Measurements from ENCODE around the gene IFNL2.
A peak's percentile ranks its signal among the peaks of the same experiment; 100 is the strongest.
"Not testable (repeated sequence)": the region's sequence is repeated elsewhere in the genome, so short reads cannot be mapped to it uniquely, and the experiment has no call there.

Gene IFNL2

GRCh38 chr19:39304701-39305571 lies 36.7 kb downstream of the IFNL2 start:
- Histone ChIP-seq H3K27me3 (ENCODE audit: insufficient read depth, low read depth, severe bottlenecking) (no peaks in the 10 kb centered on the region), H3K9me3 (ENCODE audit: severe bottlenecking) (no peaks in the 10 kb centered on the region), H3K27ac (no peak overlapping the region), H3K4me3 (ENCODE audit: low read depth, low read length) (no peak overlapping the region), H3K36me3 (peaks cover 36% of the 10 kb centered on the region)
- no peak for TF ChIP-seq CTCF (IDR thresholded peaks at IDR 0.05; ENCODE audit: low read depth, low read length)
- peak; percentile 54 for DNase-seq

GRCh38 chr19:39306075-39306474 lies 37.9 kb downstream of the IFNL2 start:
- Histone ChIP-seq H3K36me3 (peaks cover 48% of the 10 kb centered on the region), H3K27ac (no peak overlapping the region), H3K9me3 (ENCODE audit: severe bottlenecking) (no peaks in the 10 kb centered on the region), H3K27me3 (ENCODE audit: insufficient read depth, low read depth, severe bottlenecking) (no peaks in the 10 kb centered on the region), H3K4me3 (ENCODE audit: low read depth, low read length) (no peak overlapping the region)
- no peak for TF ChIP-seq CTCF (IDR thresholded peaks at IDR 0.05; ENCODE audit: low read depth, low read length)
- no peak for DNase-seq

- Histone ChIP-seq H3K36me3 (peaks cover 59% of the 10 kb centered on the region), H3K9me3 (ENCODE audit: severe bottlenecking) (no peaks in the 10 kb centered on the region), H3K27ac (no peak overlapping the region), H3K27me3 (ENCODE audit: insufficient read depth, low read depth, severe bottlenecking) (no peaks in the 10 kb centered on the region), H3K4me3 (ENCODE audit: low read depth, low read length) (no peak overlapping the region)
- TF ChIP-seq CTCF (IDR thresholded peaks at IDR 0.05; ENCODE audit: low read depth, low read length): no peak
- no peak for DNase-seq
Measured at GRCh38 chr19:39307046-39307821, 39.0 kb downstream of the IFNL2 start.

- DNase-seq: no peak
- peaks cover 67% of the 10 kb centered on the region for H3K36me3 ChIP-seq
- no peak overlapping the region for H3K27ac ChIP-seq
- no peaks in the 10 kb centered on the region for H3K9me3 ChIP-seq (ENCODE audit: severe bottlenecking)
- H3K27me3 ChIP-seq (ENCODE audit: insufficient read depth, low read depth, severe bottlenecking): no peaks in the 10 kb centered on the region
- no peak for TF ChIP-seq CTCF (IDR thresholded peaks at IDR 0.05; ENCODE audit: low read depth, low read length)
- no peak overlapping the region for H3K4me3 ChIP-seq (ENCODE audit: low read depth, low read length)
Measured at GRCh38 chr19:39307822-39308530, 39.8 kb downstream of the IFNL2 start.

GRCh38 chr19:39308531-39309304 lies 40.5 kb downstream of the IFNL2 start:
- TF ChIP-seq CTCF (IDR thresholded peaks at IDR 0.05; ENCODE audit: low read depth, low read length): no peak
- Histone ChIP-seq H3K9me3 (ENCODE audit: severe bottlenecking) (no peaks in the 10 kb centered on the region), H3K27me3 (ENCODE audit: insufficient read depth, low read depth, severe bottlenecking) (no peaks in the 10 kb centered on the region), H3K4me3 (ENCODE audit: low read depth, low read length) (no peak overlapping the region), H3K36me3 (peaks cover 74% of the 10 kb centered on the region), H3K27ac (no peak overlapping the region)
- peak; percentile 45 for DNase-seq

GRCh38 chr19:39309305-39309670 lies 41.1 kb downstream of the IFNL2 start:
- H3K27ac ChIP-seq; H3K9me3 ChIP-seq (ENCODE audit: severe bottlenecking); H3K4me3 ChIP-seq (ENCODE audit: low read depth, low read length); H3K27me3 ChIP-seq (ENCODE audit: insufficient read depth, low read depth, severe bottlenecking); DNase-seq: not testable (repeated sequence)
- H3K36me3 ChIP-seq: peaks cover 80% of the 10 kb centered on the region

All from WERI-Rb-1 (cell line).